NCI-H510A treated with DMSO at 0.1 percent for 48 hours (cell line): Measurements from ENCODE around the gene NDP.

Source experiments
- DNase-seq: peaks from one replicate; lab custom pipeline; 2025; lab: John Stamatoyannopoulos, UW

NDP gene

GRCh38 chrX:43973249-43974099, at the start of gene NDP:
NDP (minus strand) TSS chrX:43973390; CDS start chrX:43958645, 14,745 bp downstream.
- no peak for DNase-seq

GRCh38 chrX:44022964-44023363, 49.8 kb upstream of the NDP start:
- DNase-seq, result no peak

GRCh38 chrX:44020693-44021092, 47.5 kb upstream of the NDP start:
- DNase-seq, result no peak

- no peak for DNase-seq
Measured at GRCh38 chrX:44019911-44020310, 46.7 kb upstream of the NDP start.

GRCh38 chrX:44017676-44018075, 44.5 kb upstream of the NDP start:
- no peak for DNase-seq

GRCh38 chrX:44016906-44017305, 43.7 kb upstream of the NDP start:
- DNase-seq, result no peak

GRCh38 chrX:44012484-44013096, 39.4 kb upstream of the NDP start:
- no peak for DNase-seq

GRCh38 chrX:44011506-44011905, 38.3 kb upstream of the NDP start:
- DNase-seq, result no peak

GRCh38 chrX:44010626-44011025, 37.4 kb upstream of the NDP start:
- DNase-seq, result no peak

- no peak for DNase-seq
Measured at GRCh38 chrX:44006081-44006480, 32.9 kb upstream of the NDP start.

GRCh38 chrX:44003975-44004374, 30.8 kb upstream of the NDP start:
- DNase-seq, result no peak

- no peak for DNase-seq
Measured at GRCh38 chrX:44002567-44002966, 29.4 kb upstream of the NDP start.

GRCh38 chrX:43998374-43998773, 25.2 kb upstream of the NDP start:
- DNase-seq, result no peak

GRCh38 chrX:43996491-43996890, 23.3 kb upstream of the NDP start:
- DNase-seq, result no peak

GRCh38 chrX:43986083-43986482, 12.9 kb upstream of the NDP start:
- DNase-seq, result no peak

GRCh38 chrX:43985511-43985910, 12.3 kb upstream of the NDP start:
- no peak for DNase-seq

- DNase-seq, result no peak
Measured at GRCh38 chrX:43978226-43978625, 5.0 kb upstream of the NDP start.

GRCh38 chrX:43976205-43976604, 3.0 kb upstream of the NDP start:
- no peak for DNase-seq

- no peak for DNase-seq
Measured at GRCh38 chrX:43975796-43976195, 2.6 kb upstream of the NDP start.

GRCh38 chrX:43974741-43975465, 1.7 kb upstream of the NDP start:
- no peak for DNase-seq

GRCh38 chrX:43974100-43974475, 898 bp upstream of the NDP start:
- no peak for DNase-seq

GRCh38 chrX:43971966-43972961, 926 bp downstream of the NDP start:
- DNase-seq, result no peak
